HG03039 (cell line): ENCODE results near the gene CDC42EP1.
"Not testable (repeated sequence)": the region's sequence is repeated elsewhere in the genome, so short reads cannot be mapped to it uniquely, and the experiment has no call there.

ENCODE experiments used
- ATAC-seq: cut with Tn5 transposase; IDR thresholded peaks from one replicate; pipeline ENCODE4 v1.9.1; 2021; ENCODE audit warnings: mild to moderate bottlenecking, moderate library complexity; ENCODE audit not compliant: unreplicated experiment

The CDC42EP1 gene, protein sequence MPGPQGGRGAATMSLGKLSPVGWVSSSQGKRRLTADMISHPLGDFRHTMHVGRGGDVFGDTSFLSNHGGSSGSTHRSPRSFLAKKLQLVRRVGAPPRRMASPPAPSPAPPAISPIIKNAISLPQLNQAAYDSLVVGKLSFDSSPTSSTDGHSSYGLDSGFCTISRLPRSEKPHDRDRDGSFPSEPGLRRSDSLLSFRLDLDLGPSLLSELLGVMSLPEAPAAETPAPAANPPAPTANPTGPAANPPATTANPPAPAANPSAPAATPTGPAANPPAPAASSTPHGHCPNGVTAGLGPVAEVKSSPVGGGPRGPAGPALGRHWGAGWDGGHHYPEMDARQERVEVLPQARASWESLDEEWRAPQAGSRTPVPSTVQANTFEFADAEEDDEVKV

GRCh38 chr22:37559901-37560607 is at the start of gene CDC42EP1:
CDC42EP1 (plus strand) TSS chr22:37560480; CDS start chr22:37566350, 5,870 bp downstream.
- ATAC-seq: no peak

DNA sequence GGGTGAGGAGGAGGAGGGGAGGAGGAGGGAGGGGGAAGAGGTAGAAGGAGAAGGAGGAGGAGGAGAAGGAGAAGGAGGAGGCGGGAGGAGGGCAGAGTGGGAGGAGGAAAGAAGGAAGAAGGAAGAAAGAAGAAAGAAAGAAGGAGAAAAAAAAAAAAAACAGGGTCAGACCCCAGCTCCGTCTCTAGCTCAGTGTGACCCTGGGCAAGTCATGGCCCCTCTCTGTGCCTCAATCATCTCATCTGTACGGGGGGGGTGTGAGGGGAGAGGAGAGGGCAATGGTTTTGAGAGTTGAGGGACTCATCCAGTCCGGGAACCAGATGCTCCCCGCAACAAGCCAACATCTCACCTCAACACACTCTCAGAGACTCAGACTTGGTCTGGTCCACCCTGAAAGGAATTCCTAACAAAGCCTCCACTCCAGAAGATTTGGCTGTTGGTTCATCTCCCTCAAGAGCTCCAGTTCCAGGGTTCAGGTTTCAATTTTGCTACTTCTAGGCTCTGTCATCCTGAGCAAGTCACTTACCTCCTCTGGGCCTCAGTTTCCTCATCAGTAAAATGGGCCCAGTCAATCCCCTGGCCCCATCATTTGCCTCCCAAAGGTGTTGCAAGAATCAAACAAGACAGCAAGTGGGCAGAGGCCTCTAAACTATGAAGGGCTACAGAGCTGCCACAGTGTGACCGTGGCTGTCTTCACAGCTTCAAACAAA is 48.7 kb upstream of the CDC42EP1 start:
- ATAC-seq: no peak

GRCh38 chr22:37514526-37515051 is 45.7 kb upstream of the CDC42EP1 start:
- ATAC-seq: no peak

DNA sequence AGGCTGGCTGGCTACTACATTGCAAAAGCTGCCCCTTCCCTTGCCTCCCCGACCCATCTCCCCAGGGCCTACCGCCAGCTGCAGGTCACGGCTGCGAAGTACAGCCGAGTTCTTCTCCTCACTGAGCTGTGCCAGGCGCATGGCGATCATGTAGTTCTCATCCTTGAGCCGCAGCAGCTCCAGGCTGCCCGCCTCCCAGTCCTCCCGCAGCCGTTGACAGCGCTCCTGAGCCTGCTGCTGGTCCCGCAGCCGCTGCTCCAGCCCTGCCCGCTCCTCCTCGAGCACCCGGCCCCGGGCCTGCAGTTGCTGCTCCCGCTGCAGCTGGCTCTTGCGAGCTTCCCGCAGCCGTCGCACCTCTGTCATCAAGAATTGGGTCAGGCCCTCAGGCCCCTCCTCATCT is 44.4 kb upstream of the CDC42EP1 start:
- no peak for ATAC-seq

- no peak for ATAC-seq
Measured at GRCh38 chr22:37516456-37516855, 43.8 kb upstream of the CDC42EP1 start.

- ATAC-seq: no peak
Measured at GRCh38 chr22:37517826-37518450, 42.3 kb upstream of the CDC42EP1 start.

- ATAC-seq: no peak
Measured at GRCh38 chr22:37518509-37519267, 41.6 kb upstream of the CDC42EP1 start.

DNA sequence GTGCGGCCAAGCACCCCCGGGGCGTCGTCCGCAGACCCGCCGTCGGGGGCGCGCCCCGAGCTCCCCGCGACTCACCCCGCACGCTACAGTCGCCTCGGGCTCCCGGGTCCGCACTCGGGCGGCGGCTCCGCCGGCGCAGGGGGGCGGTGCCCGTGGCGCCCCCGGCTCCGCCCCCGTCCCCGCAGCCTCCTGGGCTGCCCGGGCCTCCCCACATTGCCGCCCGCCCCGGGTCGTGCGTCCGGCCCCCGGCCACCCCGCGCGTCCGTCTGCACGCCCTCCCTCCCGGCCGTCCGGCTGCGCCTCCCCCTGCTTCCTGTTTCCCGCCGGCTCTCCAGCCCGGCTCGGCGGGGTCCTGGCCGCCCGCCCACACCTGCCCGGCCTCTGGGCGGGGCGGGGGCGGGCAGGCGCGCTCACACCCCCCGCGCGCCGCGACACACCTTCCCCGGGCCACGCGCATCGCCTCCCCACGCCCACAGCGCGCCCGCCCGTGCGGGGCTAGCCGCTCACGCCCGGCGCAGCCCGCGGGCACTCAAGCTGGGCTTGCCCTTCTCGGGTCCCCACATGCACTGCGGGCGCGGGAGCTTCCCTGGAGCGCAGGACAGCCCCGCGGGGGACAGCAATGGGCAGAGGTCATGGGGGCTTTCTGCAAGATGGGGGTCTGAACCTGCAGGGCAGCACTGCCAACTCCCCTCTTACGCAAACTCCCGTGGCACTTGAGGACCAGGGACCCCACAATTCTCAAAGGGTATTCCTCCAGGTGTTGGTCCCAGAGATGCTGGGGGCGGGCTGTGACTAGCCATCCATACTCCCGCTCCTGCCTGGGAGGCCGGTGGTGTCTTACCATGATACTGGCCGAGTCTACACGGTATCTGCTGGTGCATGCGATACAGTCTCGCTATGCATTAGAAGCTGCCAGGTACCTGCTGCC is 40.7 kb upstream of the CDC42EP1 start, which contains the start of gene CARD10:
CARD10 (minus strand) TSS at position 148 of the 928 bp plus-strand sequence. CDS start 215 bp downstream, outside the sequence.
- no peak for ATAC-seq

GRCh38 chr22:37520776-37521191 is 39.5 kb upstream of the CDC42EP1 start:
- no peak for ATAC-seq

DNA sequence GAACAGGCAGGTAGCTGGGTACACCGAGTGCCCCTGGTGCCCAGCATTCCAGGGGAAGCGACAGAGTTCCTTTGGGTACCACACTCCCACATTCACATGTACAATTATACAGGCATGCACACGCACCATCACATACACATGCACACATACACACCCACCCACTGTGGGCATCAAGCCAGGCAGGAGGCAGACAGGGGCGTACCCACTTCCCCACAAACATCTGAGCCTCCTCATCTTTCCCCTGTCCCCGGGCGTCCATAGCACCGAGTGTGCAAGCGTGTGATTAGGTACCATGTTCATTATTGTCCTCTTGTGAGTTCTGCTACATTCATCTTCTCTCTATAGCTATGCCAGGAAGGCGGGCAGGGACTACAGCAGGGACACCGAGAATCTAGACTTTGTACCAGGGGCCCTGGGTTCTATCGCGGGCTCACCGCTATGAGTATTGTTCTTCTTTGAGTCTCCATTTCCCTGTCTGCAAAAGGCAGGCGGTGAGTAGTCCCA is 39.0 kb upstream of the CDC42EP1 start:
- ATAC-seq: no peak

DNA sequence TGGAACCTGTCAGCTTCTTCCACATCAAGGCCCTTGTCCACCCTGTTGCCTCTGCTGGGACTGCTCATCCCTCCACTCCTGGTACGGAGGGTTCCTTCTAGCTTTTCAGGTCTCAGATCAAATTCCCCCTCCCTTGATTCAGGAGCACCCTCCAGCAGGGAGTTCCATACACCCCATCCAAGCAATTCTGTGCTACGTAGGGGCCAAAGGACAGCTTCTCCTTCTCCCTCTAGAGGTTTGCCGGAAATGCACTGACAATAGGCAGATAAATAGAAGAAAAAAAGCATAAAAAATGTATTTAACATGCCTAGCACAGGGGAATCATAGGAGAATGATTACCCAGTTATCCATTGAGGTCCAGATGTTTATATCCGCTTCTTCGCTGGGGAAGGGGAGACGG is 37.8 kb upstream of the CDC42EP1 start:
- no peak for ATAC-seq

- no peak for ATAC-seq
Measured at GRCh38 chr22:37525073-37525745, 35.1 kb upstream of the CDC42EP1 start.

- no peak for ATAC-seq
Measured at GRCh38 chr22:37525746-37526350, 34.4 kb upstream of the CDC42EP1 start.

DNA sequence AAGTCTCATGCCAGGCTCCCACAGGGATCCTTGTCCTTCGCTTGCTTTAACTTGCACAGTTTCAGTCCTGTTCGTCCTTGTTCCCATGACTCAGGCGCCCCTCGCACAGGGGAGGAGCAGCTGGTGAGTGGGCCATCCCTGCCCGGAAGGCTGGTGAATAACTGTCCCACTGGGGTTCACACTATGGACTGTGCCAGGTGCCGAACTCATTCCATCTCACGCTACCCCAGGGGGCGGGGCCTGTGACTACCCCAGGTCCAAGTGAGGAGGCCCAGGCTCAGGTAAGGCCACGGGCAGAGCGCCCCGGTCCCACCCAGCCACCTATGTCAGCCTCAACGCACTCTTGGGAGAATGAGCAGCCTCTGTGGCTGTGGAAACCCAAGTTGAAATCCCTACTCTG is 33.9 kb upstream of the CDC42EP1 start:
- no peak for ATAC-seq

GRCh38 chr22:37527081-37527752 is 33.1 kb upstream of the CDC42EP1 start:
- not testable (repeated sequence) for ATAC-seq

DNA sequence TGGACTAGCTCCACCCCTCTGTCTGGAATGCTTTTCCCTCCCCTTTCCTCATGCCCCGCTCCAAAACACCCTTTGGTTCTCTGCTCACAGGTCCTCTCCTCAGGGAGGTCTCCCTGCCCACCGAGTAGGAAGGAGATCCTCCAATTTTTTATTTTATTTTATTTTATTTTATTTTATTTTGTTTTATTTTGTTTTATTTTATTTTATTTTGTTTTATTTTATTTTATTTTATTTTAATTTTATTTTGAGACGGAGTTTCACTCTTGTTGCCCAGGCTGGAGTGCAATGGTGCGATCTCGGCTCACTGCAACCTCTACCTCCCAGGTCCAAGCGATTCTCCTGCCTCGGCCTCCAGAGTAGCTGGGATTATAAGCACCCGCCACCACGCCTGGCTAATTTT is 32.3 kb upstream of the CDC42EP1 start:
- ATAC-seq: not testable (repeated sequence)

DNA sequence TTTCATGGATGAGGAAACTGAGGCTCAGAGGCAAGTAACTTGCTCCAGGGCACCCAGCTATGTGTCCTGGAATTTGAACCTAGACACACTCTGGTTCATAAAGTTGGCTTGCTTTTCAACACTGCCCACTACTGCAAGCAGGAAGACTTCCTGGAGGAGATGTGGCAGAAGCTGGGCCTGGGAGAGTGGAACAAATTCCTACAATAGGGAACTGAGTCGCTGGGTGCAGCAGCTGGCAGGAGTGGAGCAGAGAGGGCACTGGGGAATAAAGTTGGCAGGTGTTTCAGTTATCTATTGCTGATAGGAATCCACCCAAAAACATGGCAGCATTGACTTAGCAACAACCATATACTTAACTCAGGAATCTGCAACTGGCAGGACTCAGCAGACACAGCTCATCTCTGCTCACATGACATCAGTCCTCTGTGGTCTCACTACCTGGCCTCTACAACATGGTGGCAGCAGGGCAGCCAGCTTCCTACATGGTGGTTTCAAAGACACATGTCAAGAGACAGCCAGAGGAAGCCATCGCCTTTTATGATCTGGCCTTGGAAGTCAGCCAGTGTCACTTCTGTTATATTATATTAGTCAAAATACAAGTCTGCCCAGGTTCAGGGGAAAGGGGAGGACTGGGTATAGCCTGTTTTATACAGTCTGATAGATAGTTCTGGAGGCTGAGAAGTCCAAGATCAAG is 30.5 kb upstream of the CDC42EP1 start:
- ATAC-seq: no peak
